HG03575 (cell line): Measurements from ENCODE around the gene NUAK2.

Source experiments
- ATAC-seq: cut with Tn5 transposase; IDR thresholded peaks from one replicate; pipeline ENCODE4 v1.9.1; 2021; ENCODE audit not compliant: unreplicated experiment, insufficient number of reproducible peaks, low FRiP score; ENCODE audit errors: extremely low read depth

Gene NUAK2

DNA sequence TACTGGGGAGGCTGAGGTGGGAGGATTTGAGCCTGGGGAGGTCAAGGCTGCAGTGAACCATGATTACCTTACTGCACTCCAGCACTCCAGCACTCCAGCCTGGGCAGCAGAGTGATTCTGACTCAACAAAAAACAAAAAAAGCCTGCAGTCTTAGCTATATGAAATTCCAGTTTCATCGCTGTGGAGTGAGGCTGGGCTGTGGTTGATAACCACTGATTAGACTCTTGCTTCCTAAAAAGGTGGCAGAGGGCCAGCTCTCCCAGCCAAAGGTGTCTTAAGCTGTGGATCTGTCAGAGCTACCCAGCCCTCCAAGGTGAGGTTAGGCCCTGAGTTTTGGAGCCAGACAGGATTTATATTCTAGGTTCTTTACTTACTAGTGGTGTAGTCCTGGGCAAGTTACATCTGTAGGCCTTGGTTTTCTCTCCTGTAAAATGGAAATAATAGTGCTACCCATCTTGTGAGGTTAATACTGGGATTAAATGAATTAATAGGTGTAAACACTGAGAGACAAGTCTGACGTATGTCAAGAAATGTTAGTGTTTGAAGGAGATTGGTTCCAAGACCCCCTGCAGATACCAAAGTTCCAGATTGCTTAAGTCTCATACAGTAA is 57.9 kb downstream of the NUAK2 start:
- no peak for ATAC-seq

- ATAC-seq, result no peak
These were observed 58.8 kb downstream of the NUAK2 start for GRCh38 chr1:205262731-205263171.

DNA sequence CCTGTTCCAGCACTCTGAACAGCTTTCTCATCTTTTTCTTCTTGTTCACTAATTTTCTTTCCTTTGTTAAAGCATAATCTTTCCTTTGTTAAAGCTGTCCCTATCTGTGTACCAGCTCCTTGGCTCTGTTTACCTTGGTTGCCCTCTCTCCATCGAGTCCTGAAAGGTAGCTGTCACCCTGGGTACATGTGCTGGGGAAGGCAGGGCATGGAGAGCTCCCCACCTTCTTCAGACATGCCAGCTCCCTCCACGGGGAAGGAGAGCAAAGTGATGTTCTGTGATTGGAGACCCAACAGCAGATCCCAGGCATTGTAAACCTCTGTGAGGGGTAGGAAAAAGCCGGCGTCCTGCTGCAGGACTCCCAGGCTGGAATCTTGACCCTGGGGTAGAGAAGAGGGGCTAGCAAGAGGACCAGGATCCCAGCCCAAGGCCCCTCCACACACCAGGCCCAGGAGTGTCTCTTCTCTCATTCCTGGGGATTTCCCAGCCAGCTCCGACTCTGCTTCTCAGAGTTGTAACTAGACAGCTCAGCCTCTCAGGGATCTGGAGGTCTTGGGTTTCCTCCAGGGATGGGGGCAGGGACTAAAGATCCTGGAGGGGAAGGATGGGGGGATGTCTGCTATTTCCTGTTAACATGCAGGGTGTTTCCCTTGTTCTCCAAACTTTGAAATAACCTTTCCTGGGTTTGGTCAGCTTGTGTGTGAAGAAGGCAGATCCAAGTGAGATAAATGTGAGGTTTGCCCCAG is 59.4 kb downstream of the NUAK2 start:
- no peak for ATAC-seq

- ATAC-seq, result no peak
These were observed 60.4 kb downstream of the NUAK2 start for GRCh38 chr1:205260948-205261732.

GRCh38 chr1:205259998-205260397 is 61.5 kb downstream of the NUAK2 start:
- ATAC-seq, result no peak

DNA sequence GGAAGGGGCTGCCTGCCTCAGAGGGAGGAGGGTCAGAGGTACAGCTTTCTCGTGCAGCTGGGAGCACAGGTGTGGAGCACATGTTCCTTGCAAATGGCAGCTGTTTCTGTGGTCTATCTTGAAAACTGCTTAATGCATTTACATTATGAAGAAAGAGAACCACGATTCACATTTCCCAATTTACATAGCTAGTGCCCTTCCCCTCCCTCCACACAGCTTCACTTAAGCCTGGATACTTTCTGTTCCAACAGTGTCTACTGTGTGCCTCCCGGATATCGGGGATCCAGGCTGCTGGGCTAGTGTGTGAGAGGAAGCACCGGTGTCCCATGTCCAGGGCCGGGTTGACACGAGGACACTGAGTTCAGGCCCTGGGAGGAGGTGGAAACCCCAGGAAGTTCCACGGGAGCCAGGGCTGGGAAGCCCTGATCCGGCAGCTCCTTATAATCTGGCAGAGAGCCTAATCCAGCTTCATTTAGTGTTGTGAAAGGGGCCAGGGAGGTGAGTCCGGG is 62.2 kb downstream of the NUAK2 start:
- no peak for ATAC-seq

DNA sequence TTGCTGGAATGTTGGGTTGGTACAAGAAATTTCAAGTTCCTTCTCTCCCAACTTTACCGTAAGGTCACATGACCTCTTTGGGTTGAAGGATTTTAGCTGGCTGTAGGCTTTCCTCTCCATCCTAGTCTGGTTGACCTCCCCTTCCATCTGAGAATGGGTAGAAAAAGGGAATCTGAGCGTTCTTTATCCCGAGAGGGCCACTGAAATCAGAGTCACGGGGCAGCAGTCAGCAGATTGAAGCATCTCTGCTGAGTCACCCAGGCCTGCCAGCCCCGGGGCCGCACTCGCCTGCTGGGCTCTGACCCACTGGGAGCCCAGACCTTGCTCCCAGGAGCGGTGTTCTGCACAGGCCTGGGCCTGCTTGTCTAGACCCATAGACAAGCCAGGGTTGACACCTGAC is 62.8 kb downstream of the NUAK2 start:
- ATAC-seq, result no peak

DNA sequence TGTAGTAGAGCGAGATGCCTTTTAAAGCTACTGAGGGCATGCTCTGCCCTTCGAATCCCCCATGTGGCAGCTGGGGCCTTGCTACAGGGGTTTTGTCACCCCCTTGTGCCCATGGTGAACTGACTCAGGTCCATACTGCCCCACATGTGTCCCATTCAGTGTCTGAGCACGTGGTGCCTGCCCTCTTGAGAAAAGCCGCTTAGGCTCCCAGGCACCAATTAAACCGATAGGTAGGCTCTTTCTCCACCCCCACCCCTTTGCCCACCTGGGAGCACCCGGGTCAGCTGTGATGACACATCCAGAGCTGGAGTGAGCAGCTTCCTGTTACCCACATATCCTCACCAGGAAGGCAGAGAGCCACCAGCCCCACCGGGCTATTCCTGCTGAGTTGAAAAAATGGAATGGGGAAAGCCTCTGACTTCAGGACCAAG is 63.3 kb downstream of the NUAK2 start:
- no peak for ATAC-seq

GRCh38 chr1:205257735-205258134 is 63.8 kb downstream of the NUAK2 start:
- ATAC-seq, result no peak

- no peak for ATAC-seq
These were observed 64.5 kb downstream of the NUAK2 start for GRCh38 chr1:205256951-205257625.

DNA sequence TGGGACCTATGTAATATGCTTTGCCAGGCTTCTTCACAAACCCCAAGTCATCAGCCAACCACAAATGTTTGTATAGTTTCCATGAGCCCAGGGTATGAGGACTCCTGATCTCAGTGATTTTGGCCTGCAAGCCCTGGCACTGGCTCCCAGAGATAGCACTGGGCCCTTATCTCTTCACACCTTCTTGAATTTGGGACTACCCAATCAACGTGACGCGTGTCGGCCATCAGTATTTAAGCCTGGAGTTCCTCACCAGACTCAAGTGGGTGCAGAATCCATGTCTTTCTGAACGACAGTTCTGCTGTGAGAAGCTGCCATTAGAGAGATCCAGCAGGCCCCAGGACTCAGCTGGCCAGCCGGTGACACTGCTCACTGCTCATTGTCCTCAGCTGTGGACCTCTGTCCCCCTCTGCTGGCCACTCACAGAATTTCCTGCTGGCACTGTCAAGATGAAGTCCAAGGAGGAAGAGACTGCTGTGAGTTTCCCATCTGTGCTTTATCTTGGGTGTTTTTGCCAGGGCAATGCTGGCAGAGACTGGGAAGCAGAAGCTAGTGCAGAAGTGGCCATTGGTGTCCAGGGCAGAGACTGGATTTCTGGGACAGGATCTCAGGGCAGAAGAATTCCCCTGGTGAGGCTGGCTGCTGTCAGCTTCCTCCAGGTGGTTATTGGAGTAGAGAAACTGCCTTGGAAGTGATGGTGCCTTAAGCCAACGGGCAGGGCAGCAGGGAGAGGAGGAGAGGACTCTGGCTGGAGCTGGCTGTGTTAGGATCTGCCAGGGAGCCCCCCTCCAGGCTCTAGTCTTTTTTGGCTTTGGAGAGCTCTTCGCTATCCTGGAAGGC is 65.4 kb downstream of the NUAK2 start:
- no peak for ATAC-seq
